Subcutaneous abdominal adipose tissue (tissue), 5 donors: ENCODE data around the gene CXXC4.

ENCODE experiments used
- H3K27ac ChIP-seq: one replicate; pipeline ENCODE4 v1.7.0; 2013; ENCODE audit warnings: low read depth, mild to moderate bottlenecking, inconsistent platforms, low read length, moderate library complexity
- H3K27me3 ChIP-seq, 5 donors: one replicate each; pipeline ENCODE4 v1.7.0; 2013; ENCODE audit warnings: low read length in 5 of 5, inconsistent platforms in 1 of 5; ENCODE audit not compliant: control insufficient read depth in 5 of 5, insufficient read depth in 4 of 5
- H3K36me3 ChIP-seq, 5 donors: one replicate each; pipeline ENCODE4 v1.7.0; 2013; ENCODE audit warnings: low read length in 5 of 5; ENCODE audit not compliant: control insufficient read depth in 5 of 5, insufficient read depth in 5 of 5
- H3K4me1 ChIP-seq, 5 donors: one replicate each; pipeline ENCODE4 v1.7.0; 2013; ENCODE audit warnings: low read length in 5 of 5, mild to moderate bottlenecking in 3 of 5, moderate library complexity in 1 of 5; ENCODE audit not compliant: control insufficient read depth in 5 of 5, insufficient read depth in 5 of 5
- H3K4me3 ChIP-seq, 5 donors: one replicate each; pipeline ENCODE4 v1.7.0; 2013; ENCODE audit warnings: low read length in 5 of 5, low read depth in 1 of 5
- H3K9ac ChIP-seq, 5 donors: one replicate each; pipeline ENCODE4 v1.7.0; 2013; ENCODE audit warnings: low read length in 5 of 5, mild to moderate bottlenecking in 4 of 5, moderate library complexity in 3 of 5
- H3K9me3 ChIP-seq, 5 donors: one replicate each; pipeline ENCODE4 v1.7.0; 2013; ENCODE audit warnings: low read length in 5 of 5; ENCODE audit not compliant: control insufficient read depth in 5 of 5
- donor health status: healthy.
- donor health status: healthy.
- donor health status: healthy.
- donor health status: healthy.
- donor health status: healthy.

Gene CXXC4

GRCh38 chr4:104490770-104491480 is 3.8 kb downstream of the CXXC4 start:
- Histone ChIP-seq H3K4me3 (peak overlapping the region; percentile 50 to 84 (median 79)), H3K9me3 (no peaks in the 10 kb centered on the region), H3K9ac (peak overlapping the region in 1 of 5 donors; percentile 66), H3K27me3 (peaks cover 0 to 11% (median 2%) of the 10 kb centered on the region in 5 donors), H3K27ac (peak overlapping the region; percentile 52), H3K4me1 (peaks cover 0 to 36% (median 28%) of the 10 kb centered on the region in 5 donors), H3K36me3 (no peaks in the 10 kb centered on the region)

- Histone ChIP-seq H3K4me1 (peaks cover 0 to 31% (median 24%) of the 10 kb centered on the region in 5 donors), H3K36me3 (no peaks in the 10 kb centered on the region), H3K27me3 (peaks cover 0 to 9% (median 2%) of the 10 kb centered on the region in 5 donors), H3K9ac (peak overlapping the region in 1 of 5 donors; percentile 66), H3K27ac (peak overlapping the region; percentile 52), H3K9me3 (no peaks in the 10 kb centered on the region), H3K4me3 (peak overlapping the region; percentile 50 to 84 (median 79))
These were observed 4.5 kb downstream of the CXXC4 start for GRCh38 chr4:104490096-104490769.

GRCh38 chr4:104489731-104490095 is 5.0 kb downstream of the CXXC4 start:
- Histone ChIP-seq H3K9me3 (no peaks in the 10 kb centered on the region), H3K27me3 (peaks cover 0 to 7% (median 2%) of the 10 kb centered on the region in 5 donors), H3K4me3 (no peak overlapping the region), H3K27ac (peak overlapping the region; percentile 52), H3K36me3 (no peaks in the 10 kb centered on the region), H3K9ac (no peak overlapping the region), H3K4me1 (peaks cover 0 to 28% (median 19%) of the 10 kb centered on the region in 5 donors)

GRCh38 chr4:104488151-104488550 is 6.5 kb downstream of the CXXC4 start:
- no peak overlapping the region for H3K27ac ChIP-seq
- no peaks in the 10 kb centered on the region for H3K36me3 ChIP-seq
- no peaks in the 10 kb centered on the region for H3K9me3 ChIP-seq
- H3K4me3 ChIP-seq, result no peak overlapping the region
- H3K27me3 ChIP-seq, result peaks cover 0 to 2% (median 0%) of the 10 kb centered on the region in 5 donors
- peaks cover 0 to 21% (median 14%) of the 10 kb centered on the region in 5 donors for H3K4me1 ChIP-seq
- no peak overlapping the region for H3K9ac ChIP-seq

GRCh38 chr4:104486716-104487504 is 7.8 kb downstream of the CXXC4 start:
- Histone ChIP-seq H3K27me3 (no peaks in the 10 kb centered on the region), H3K9ac (no peak overlapping the region), H3K4me1 (peaks cover 0 to 13% (median 12%) of the 10 kb centered on the region in 5 donors), H3K27ac (no peak overlapping the region), H3K9me3 (no peaks in the 10 kb centered on the region), H3K4me3 (no peak overlapping the region), H3K36me3 (no peaks in the 10 kb centered on the region)

GRCh38 chr4:104475652-104476051 is 19.0 kb downstream of the CXXC4 start:
- no peak overlapping the region for H3K4me3 ChIP-seq

GRCh38 chr4:104472766-104473165 is 21.9 kb downstream of the CXXC4 start:
- Histone ChIP-seq H3K9ac (no peak overlapping the region), H3K27me3 (no peaks in the 10 kb centered on the region), H3K4me1 (no peaks in the 10 kb centered on the region), H3K9me3 (no peaks in the 10 kb centered on the region), H3K36me3 (no peaks in the 10 kb centered on the region), H3K27ac (no peak overlapping the region), H3K4me3 (no peak overlapping the region)

More at GRCh38 chr4:104475652-104476051, 19.0 kb downstream of the CXXC4 start:
- Histone ChIP-seq H3K27ac (no peak overlapping the region), H3K9ac (no peak overlapping the region), H3K27me3 (no peaks in the 10 kb centered on the region), H3K36me3 (no peaks in the 10 kb centered on the region), H3K9me3 (no peaks in the 10 kb centered on the region), H3K4me1 (no peaks in the 10 kb centered on the region)

GRCh38 chr4:104470770-104471169 is 23.9 kb downstream of the CXXC4 start:
- no peaks in the 10 kb centered on the region for H3K27me3 ChIP-seq
- H3K4me3 ChIP-seq, result no peak overlapping the region
- H3K4me1 ChIP-seq, result no peaks in the 10 kb centered on the region
- no peaks in the 10 kb centered on the region for H3K9me3 ChIP-seq
- no peaks in the 10 kb centered on the region for H3K36me3 ChIP-seq
- no peak overlapping the region for H3K27ac ChIP-seq
- no peak overlapping the region for H3K9ac ChIP-seq

- no peaks in the 10 kb centered on the region for H3K36me3 ChIP-seq
- H3K4me3 ChIP-seq, result no peak overlapping the region
- H3K9me3 ChIP-seq, result no peaks in the 10 kb centered on the region
- H3K9ac ChIP-seq, result no peak overlapping the region
- H3K4me1 ChIP-seq, result no peaks in the 10 kb centered on the region
- H3K27ac ChIP-seq, result no peak overlapping the region
- no peaks in the 10 kb centered on the region for H3K27me3 ChIP-seq
These were observed 24.9 kb downstream of the CXXC4 start for GRCh38 chr4:104469794-104470193.

GRCh38 chr4:104465619-104466018 is 29.1 kb downstream of the CXXC4 start:
- H3K9ac ChIP-seq, result no peak overlapping the region
- H3K27ac ChIP-seq, result no peak overlapping the region
- H3K4me1 ChIP-seq, result no peaks in the 10 kb centered on the region
- no peaks in the 10 kb centered on the region for H3K9me3 ChIP-seq
- H3K27me3 ChIP-seq, result no peaks in the 10 kb centered on the region
- no peaks in the 10 kb centered on the region for H3K36me3 ChIP-seq
- H3K4me3 ChIP-seq, result no peak overlapping the region
